GM10248 (cell line): ENCODE results near the gene PHKA1.
"Not testable (repeated sequence)": the region's sequence is repeated elsewhere in the genome, so short reads cannot be mapped to it uniquely, and the experiment has no call there.

Experiments
- CTCF ChIA-PET: fragments of 300-600 bp; sonication (Branson Sonifier 250); formaldehyde crosslinking; extraction: SDS; loops from one replicate; lab custom pipeline; 2021; ENCODE audit warnings: antibody characterized with exemption; lab: Yijun Ruan, JAX
- POLR2A ChIA-PET: fragments of 350-650 bp; sonication (Branson Sonifier 250); formaldehyde crosslinking; extraction: SDS; loops from one replicate; lab custom pipeline; 2020; ENCODE audit warnings: antibody characterized with exemption; lab: Yijun Ruan, JAX
- DNase-seq: peaks from one replicate; pipeline ENCODE4 v3.0.0; 2012; ENCODE audit errors: extremely low spot score
- CTCF ChIP-seq: IDR thresholded peaks from 2 replicates; pipeline ENCODE4 v1.5.1; 2012; ENCODE audit warnings: mild to moderate bottlenecking, low read depth; ENCODE audit errors: extremely low read depth, missing control alignments, control extremely low read depth

PHKA1 gene

DNA sequence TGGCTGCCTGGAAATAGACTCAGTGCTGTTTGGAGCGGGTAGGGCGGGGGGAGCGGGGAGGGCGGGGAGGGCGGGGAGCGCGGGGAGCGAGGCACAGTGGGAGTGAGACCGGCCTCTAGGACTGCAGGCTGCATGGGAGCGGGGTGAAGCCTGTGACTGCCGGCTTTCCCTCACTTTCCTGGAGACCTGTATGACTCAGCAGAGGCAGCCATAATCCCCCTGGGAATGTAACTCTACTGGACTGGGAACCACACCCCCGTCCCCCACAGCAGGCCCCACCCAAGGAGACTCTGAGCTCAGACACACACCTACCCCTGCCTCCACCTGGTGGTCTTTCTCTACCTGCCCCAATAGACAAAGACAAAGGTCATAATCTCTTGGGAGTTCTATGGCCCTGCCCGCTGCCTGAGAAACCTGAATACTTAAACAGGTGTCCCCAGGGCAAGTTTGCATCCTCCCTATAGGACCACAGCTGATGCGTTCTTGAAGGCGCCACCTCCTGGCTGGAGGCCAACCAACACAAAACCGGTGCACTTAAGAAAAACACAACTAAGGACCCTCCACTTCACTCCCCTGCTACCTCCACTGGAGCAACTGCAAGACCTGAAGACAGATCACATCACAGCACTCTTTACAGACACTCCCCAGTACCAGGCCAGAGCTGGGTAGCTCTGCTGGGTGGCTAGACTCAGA, 159.5 kb downstream of the PHKA1 start:
- ChIA-PET POLR2A (no interaction called here), CTCF (interaction anchor here (1.6 kb wide), 1 partner anchor 26 kb away, joined by 6 read pairs; no protein-coding TSS in a partner anchor)
- DNase-seq: no peak
- no peak for TF ChIP-seq CTCF

DNA sequence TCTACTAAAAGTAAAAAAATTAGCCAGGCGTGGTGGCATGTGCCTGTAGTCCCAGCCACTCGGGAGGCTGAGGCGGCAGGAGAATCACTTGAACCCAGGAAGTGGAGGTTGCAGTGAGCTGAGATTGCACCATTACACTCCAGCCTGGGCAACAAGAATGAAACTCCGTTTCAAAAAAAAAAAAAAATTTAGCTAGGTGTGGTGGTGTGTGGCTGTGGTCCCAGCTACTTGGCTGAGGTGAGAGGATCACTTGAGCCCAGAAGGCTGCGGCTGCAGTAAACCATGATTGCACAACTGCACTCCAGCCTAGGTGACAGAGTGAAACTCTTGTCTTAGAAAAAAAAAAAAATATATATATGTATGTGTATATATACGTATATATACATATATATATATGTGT, 161.7 kb downstream of the PHKA1 start:
- CTCF ChIA-PET, DNase-seq, POLR2A ChIA-PET: not testable (repeated sequence)

- no peak for TF ChIP-seq CTCF
- ChIA-PET CTCF (no interaction called here), POLR2A (no interaction called here)
- no peak for DNase-seq
Measured at GRCh38 chrX:72545990-72546389, 168.1 kb downstream of the PHKA1 start.

GRCh38 chrX:72540318-72540717, 173.8 kb downstream of the PHKA1 start:
- POLR2A ChIA-PET: no interaction called here
- DNase-seq: no peak
- TF ChIP-seq CTCF: no peak
- CTCF ChIA-PET: interaction anchor here (1.0 to 1.9 kb wide), 3 partner anchors 10 to 295 kb away, joined by 3 to 7 read pairs (median 3); no protein-coding TSS in a partner anchor

- ChIA-PET CTCF (interaction anchor here (1.0 to 1.9 kb wide), 3 partner anchors 11 to 295 kb away, joined by 3 to 7 read pairs (median 3); no protein-coding TSS in a partner anchor), POLR2A (no interaction called here)
- TF ChIP-seq CTCF: no peak
- no peak for DNase-seq
Measured at GRCh38 chrX:72539822-72540221, 174.3 kb downstream of the PHKA1 start.

GRCh38 chrX:72536542-72536941, 177.6 kb downstream of the PHKA1 start:
- POLR2A ChIA-PET: no interaction called here
- CTCF ChIA-PET: interaction anchor here (1.1 kb wide), 1 partner anchor 257 kb away, joined by 3 read pairs; no protein-coding TSS in a partner anchor

GRCh38 chrX:72532366-72532765, 181.7 kb downstream of the PHKA1 start:
- POLR2A ChIA-PET: no interaction called here

More at GRCh38 chrX:72536542-72536941, 177.6 kb downstream of the PHKA1 start:
- no peak for DNase-seq
- TF ChIP-seq CTCF: no peak

More at GRCh38 chrX:72532366-72532765, 181.7 kb downstream of the PHKA1 start:
- DNase-seq: no peak
- CTCF ChIA-PET: no interaction called here
- no peak for TF ChIP-seq CTCF
